Measurements from ENCODE around the gene CHD2.

The CHD2 gene

GRCh38 chr15:93042691-93043378 is 142.7 kb downstream of the CHD2 start:
- H3K4me3 ChIP-seq (ENCODE audit: low read depth, low read length), result no peak overlapping the region
- no peak for TF ChIP-seq CTCF (IDR thresholded peaks at IDR 0.05; ENCODE audit: low read depth, low read length, missing control alignments)
- no peak for DNase-seq (ENCODE audit: low read depth)

- no peak for TF ChIP-seq CTCF (IDR thresholded peaks at IDR 0.05; ENCODE audit: low read depth, low read length, missing control alignments)
- DNase-seq (ENCODE audit: low read depth), result no peak
- no peak overlapping the region for H3K4me3 ChIP-seq (ENCODE audit: low read depth, low read length)
These were observed 143.6 kb downstream of the CHD2 start for GRCh38 chr15:93043621-93044300.

DNA sequence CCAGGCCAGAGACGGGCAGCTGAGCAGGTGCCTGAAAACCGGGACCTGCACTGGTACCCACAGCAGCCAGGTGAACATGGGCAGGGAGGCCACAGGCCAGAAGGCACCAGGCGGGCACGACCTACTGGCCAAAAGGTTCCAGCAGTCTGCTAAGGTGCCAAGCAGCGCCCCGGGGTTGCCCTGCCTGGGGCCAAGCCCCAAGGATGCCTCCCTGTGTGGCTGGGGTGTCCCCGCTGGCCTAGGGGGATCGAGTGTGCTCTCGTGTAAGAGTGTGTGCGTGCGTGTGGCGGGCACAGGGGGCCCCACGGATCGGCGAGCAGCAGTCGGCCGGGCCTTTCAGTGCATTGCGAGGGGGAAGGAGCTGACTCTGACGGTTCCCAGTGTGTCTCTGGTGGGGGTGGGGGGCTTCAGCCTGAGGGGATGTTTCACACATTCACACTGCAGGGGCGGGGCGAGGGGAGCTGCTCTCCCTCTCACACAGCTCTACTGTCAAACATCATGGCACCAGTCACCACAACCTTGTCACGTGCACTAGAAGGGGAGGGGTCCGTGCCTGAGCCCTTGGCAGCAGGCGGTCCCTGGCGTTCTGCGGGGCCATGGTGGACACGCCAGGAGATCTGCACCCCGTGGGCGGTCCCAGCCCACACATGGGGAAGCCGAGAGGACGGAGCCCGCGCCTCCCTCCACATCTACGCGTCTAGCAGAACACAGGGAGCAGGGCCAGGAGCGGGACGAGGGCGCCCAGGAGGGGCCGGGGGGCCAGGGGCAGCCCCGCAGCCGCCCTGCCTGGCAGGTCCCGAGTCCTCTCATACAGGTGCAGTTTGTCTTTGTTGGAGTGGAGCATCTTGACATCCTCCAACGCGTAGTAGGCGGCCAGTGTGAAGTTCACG is 144.4 kb downstream of the CHD2 start:
- no peak for DNase-seq (ENCODE audit: low read depth)
- TF ChIP-seq CTCF (IDR thresholded peaks at IDR 0.05; ENCODE audit: low read depth, low read length, missing control alignments), result no peak
- no peak overlapping the region for H3K4me3 ChIP-seq (ENCODE audit: low read depth, low read length)

GRCh38 chr15:93045191-93045785 is 145.2 kb downstream of the CHD2 start:
- no peak for TF ChIP-seq CTCF (IDR thresholded peaks at IDR 0.05; ENCODE audit: low read depth, low read length, missing control alignments)
- no peak for DNase-seq (ENCODE audit: low read depth)
- no peak overlapping the region for H3K4me3 ChIP-seq (ENCODE audit: low read depth, low read length)

DNA sequence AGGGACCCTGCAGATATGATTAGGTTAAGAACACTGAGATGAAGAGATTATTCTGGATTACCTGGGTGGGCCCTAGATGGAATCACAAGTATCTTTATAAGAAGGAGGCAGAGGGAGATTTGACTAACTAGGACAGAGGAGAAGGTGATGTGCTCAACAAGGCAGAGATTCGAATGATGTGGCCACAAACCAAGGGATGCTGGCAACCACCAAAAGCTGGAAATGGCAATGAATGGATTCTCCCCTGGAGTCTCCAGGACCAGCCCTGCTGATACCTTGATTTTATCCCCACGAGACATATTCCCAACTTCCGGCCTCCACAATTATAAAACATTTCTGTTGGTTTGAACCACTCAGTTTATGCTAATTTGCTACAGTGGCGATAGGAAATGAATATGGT is 146.0 kb downstream of the CHD2 start:
- no peak for DNase-seq (ENCODE audit: low read depth)
- no peak for TF ChIP-seq CTCF (IDR thresholded peaks at IDR 0.05; ENCODE audit: low read depth, low read length, missing control alignments)
- no peak overlapping the region for H3K4me3 ChIP-seq (ENCODE audit: low read depth, low read length)

DNA sequence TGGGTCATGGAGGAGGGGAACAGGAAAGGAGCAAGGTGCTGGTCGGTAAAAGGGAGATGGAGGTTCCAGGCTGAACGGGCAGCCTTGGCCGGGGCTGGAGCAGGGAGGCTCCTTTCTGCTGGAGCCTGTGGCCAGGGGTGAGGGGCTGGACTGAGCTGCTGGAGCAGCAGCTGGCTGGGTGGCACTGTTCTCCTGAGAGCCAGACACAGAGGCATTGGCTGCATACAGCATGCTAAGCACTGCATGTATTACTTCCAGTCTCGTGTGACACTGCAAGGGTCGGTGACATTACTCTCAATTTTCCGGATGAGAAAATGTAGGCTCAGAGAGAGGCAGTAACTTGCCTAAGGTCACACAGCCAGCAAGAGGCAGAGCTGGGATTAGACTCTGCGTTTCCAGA is 146.6 kb downstream of the CHD2 start:
- no peak for TF ChIP-seq CTCF (IDR thresholded peaks at IDR 0.05; ENCODE audit: low read depth, low read length, missing control alignments)
- DNase-seq (ENCODE audit: low read depth), result no peak
- H3K4me3 ChIP-seq (ENCODE audit: low read depth, low read length), result no peak overlapping the region
